Body of pancreas (tissue), 4 donors: Measurements from ENCODE around the gene STOML2.

Experiments
- POLR2A ChIP-seq, 3 donors: fragments of 450-650 bp; IDR thresholded peaks; one replicate each; pipeline ENCODE4 v1.6.1; 2016; ENCODE audit warnings: antibody characterized with exemption in 3 of 3, mild to moderate bottlenecking in 2 of 3
- TF ChIP-seq, protein P1 (sequence below), 7 experiments: fragments of 450-650 bp in 4 of 7; fragments of 200-600 bp in 3 of 7; sonication (generic) in 3 of 7; IDR thresholded peaks; one replicate each; pipeline ENCODE4 v1.5.1; 2016 to 2019; ENCODE audit warnings: antibody characterized with exemption in 7 of 7

DNA sequence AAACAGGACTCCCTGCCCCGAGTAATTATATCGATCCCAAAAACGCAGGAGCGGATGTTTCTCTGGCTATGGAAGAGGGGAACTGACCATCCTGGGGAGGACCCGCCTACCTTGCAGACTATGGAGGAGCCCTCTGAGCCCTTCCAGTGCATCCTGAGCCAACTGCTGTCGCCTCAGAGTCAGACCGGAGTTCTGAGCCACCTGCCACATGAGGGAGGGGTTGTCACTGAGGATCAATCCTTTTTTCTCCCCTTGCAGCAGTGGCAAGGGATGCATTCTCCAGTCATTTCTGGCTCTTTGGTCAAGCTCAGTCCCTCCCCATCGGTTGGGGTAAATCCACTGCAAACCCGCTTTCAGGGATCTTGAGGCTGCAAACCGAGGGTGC is 23.9 kb downstream of the STOML2 start:
- TF ChIP-seq, protein P1, sequence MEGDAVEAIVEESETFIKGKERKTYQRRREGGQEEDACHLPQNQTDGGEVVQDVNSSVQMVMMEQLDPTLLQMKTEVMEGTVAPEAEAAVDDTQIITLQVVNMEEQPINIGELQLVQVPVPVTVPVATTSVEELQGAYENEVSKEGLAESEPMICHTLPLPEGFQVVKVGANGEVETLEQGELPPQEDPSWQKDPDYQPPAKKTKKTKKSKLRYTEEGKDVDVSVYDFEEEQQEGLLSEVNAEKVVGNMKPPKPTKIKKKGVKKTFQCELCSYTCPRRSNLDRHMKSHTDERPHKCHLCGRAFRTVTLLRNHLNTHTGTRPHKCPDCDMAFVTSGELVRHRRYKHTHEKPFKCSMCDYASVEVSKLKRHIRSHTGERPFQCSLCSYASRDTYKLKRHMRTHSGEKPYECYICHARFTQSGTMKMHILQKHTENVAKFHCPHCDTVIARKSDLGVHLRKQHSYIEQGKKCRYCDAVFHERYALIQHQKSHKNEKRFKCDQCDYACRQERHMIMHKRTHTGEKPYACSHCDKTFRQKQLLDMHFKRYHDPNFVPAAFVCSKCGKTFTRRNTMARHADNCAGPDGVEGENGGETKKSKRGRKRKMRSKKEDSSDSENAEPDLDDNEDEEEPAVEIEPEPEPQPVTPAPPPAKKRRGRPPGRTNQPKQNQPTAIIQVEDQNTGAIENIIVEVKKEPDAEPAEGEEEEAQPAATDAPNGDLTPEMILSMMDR (IDR thresholded peaks at IDR 0.05) = no peak
- no peak for TF ChIP-seq POLR2A (IDR thresholded peaks at IDR 0.05)
